Measurements from ENCODE around the gene FPR3. TPM values are rescaled to one million over a fixed set of nuclear protein-coding genes. Genes with fewer than 3 reads are reported as not detected.

The FPR3 gene
- polyA plus RNA-seq, 1 of the 3 experiments (the other 2 are of a cell fraction): 0.02 TPM

DNA sequence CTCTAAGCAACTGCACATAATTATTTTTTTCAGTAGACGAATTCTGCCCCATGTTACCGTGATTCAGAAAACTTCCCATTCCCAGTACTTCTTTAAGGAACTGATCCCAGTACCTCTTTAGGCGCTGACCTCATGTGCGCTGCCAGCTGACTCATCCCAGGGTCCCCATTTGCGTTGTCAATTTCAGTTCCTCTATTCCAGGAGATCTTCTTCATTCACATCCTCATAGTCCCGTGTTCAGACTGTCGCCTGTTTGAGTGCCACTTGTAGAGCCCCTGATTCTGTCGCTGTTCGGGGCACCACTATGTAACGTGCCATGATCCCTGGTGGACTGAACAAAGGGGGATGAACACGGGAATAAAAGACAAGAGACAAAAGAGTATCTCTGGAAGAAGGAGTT lies 16.4 kb downstream of the FPR3 start (continued):
- TF ChIP-seq, protein P1, sequence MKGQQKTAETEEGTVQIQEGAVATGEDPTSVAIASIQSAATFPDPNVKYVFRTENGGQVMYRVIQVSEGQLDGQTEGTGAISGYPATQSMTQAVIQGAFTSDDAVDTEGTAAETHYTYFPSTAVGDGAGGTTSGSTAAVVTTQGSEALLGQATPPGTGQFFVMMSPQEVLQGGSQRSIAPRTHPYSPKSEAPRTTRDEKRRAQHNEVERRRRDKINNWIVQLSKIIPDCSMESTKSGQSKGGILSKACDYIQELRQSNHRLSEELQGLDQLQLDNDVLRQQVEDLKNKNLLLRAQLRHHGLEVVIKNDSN (IDR thresholded peaks at IDR 0.05; ENCODE audit: borderline replicate concordance, low read depth): no peak
- TF ChIP-seq NFIC (IDR thresholded peaks at IDR 0.05; ENCODE audit: borderline replicate concordance) (no peak), RCOR1 (IDR thresholded peaks at IDR 0.05; ENCODE audit: low read length) (no peak), SMC3 (IDR thresholded peaks at IDR 0.05; ENCODE audit: low read depth, low read length) (no peak), RAD21 (IDR thresholded peaks at IDR 0.05; ENCODE audit: low read length) (no peak)
- TF ChIP-seq, protein P2, sequence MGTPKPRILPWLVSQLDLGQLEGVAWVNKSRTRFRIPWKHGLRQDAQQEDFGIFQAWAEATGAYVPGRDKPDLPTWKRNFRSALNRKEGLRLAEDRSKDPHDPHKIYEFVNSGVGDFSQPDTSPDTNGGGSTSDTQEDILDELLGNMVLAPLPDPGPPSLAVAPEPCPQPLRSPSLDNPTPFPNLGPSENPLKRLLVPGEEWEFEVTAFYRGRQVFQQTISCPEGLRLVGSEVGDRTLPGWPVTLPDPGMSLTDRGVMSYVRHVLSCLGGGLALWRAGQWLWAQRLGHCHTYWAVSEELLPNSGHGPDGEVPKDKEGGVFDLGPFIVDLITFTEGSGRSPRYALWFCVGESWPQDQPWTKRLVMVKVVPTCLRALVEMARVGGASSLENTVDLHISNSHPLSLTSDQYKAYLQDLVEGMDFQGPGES (IDR thresholded peaks at IDR 0.05; ENCODE audit: low read depth, low read length): no peak
- TF ChIP-seq, protein P3, sequence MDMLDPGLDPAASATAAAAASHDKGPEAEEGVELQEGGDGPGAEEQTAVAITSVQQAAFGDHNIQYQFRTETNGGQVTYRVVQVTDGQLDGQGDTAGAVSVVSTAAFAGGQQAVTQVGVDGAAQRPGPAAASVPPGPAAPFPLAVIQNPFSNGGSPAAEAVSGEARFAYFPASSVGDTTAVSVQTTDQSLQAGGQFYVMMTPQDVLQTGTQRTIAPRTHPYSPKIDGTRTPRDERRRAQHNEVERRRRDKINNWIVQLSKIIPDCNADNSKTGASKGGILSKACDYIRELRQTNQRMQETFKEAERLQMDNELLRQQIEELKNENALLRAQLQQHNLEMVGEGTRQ (IDR thresholded peaks at IDR 0.05; ENCODE audit: borderline replicate concordance, low read depth, low read length): no peak

DNA sequence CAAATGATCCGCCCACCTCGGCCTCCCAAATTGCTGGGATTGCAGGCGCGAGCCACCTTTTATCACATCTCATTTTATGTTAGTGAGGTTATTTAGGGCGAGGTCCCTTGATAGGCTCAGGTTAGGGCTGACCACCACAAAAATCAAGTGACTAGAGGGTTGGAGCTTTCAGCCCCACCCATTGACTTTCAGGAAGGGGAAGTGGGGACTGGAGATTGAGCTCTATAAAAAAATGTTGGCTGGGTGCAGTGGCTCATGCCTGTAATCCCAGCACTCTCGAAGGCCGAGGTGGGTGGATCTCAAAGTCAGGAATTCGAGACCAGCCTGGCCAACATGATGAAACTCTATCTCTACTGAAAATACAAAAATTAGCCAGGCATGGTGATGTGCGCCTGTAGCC lies 20.1 kb downstream of the FPR3 start:
- no peak overlapping the region for H3K27ac ChIP-seq (ENCODE audit: low read depth in 2 of 2, low read length in 1 of 2)
- H3K4me3 ChIP-seq (ENCODE audit: low read depth in 2 of 2, low read length in 1 of 2): no peak overlapping the region
- CTCF ChIA-PET: interaction anchor here (1.2 kb wide), 1 partner anchor 38 kb away, joined by 4 read pairs; no protein-coding TSS in a partner anchor
- no peak overlapping the region for H2AFZ ChIP-seq (ENCODE audit: low read depth)
- no peaks in the 10 kb centered on the region for H3K36me3 ChIP-seq (replicated peaks in 1 of 2; ENCODE audit: control insufficient read depth in 1 of 2, insufficient read depth in 2 of 2, low read length in 1 of 2)
- WGBS (ENCODE audit: low lambda C conversion rate): 21% methylated on average over 9 of the region's 9 CpGs
- peaks cover 0 to under 1% of the 10 kb centered on the region in 2 experiments; a peak in 1 of 4 replicates for H3K4me1 ChIP-seq (ENCODE audit: control insufficient read depth in 1 of 2, insufficient read depth in 2 of 2, low read depth in 1 of 2, low read length in 1 of 2)
- no peaks in the 10 kb centered on the region for H3F3A ChIP-seq (replicated peaks; ENCODE audit: insufficient read depth)
- no peaks in the 10 kb centered on the region for H3K9me2 ChIP-seq
- DNase-seq: no peak
- no peaks in the 10 kb centered on the region for H3K79me2 ChIP-seq (ENCODE audit: insufficient read depth)
- no peak for TF ChIP-seq TAF1 (IDR thresholded peaks at IDR 0.05; ENCODE audit: borderline replicate concordance, low read depth, low read length)
- H3K9ac ChIP-seq: no peak overlapping the region
- POLR2A ChIA-PET: no interaction called here
- no peaks in the 10 kb centered on the region for H4K20me1 ChIP-seq (ENCODE audit: insufficient read depth)
- no peak overlapping the region for H3K4me2 ChIP-seq
- no peaks in the 10 kb centered on the region; the same call in 1 of the 2 replicates for H3K27me3 ChIP-seq (ENCODE audit: insufficient read depth)
- H3K9me3 ChIP-seq: no peaks in the 10 kb centered on the region

DNA sequence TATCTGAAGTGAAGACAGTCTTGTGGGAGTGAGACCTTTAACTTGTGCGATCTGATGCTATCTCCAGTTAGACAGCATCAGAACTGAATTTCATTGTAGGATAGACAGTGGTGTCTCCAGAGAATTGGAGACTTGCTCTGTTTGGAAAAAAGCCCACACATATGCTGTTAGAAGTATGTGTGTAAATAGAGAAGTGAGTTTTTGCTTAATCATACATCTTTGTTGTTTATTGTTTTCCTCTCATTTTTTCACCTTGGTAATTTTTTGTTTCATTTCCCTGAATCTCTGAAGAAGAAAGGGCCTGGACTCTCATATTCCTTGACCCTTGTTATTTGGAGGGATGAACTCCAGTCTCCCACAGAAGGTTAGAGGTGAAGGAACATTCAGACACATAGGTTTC lies 21.8 kb downstream of the FPR3 start:
- Histone ChIP-seq H3K4me1 (ENCODE audit: control insufficient read depth in 1 of 2, insufficient read depth in 2 of 2, low read depth in 1 of 2, low read length in 1 of 2) (no peaks in the 10 kb centered on the region), H3K79me2 (ENCODE audit: insufficient read depth) (no peaks in the 10 kb centered on the region), H3K4me2 (no peak overlapping the region), H3F3A (replicated peaks; ENCODE audit: insufficient read depth) (no peaks in the 10 kb centered on the region), H3K9me3 (no peaks in the 10 kb centered on the region), H3K27ac (ENCODE audit: low read depth in 2 of 2, low read length in 1 of 2) (no peak overlapping the region), H3K4me3 (ENCODE audit: low read depth in 2 of 2, low read length in 1 of 2) (no peak overlapping the region), H3K9me2 (no peaks in the 10 kb centered on the region), H2AFZ (ENCODE audit: low read depth) (no peak overlapping the region), H3K9ac (no peak overlapping the region), H4K20me1 (ENCODE audit: insufficient read depth) (no peaks in the 10 kb centered on the region), H3K36me3 (replicated peaks in 1 of 2; ENCODE audit: control insufficient read depth in 1 of 2, insufficient read depth in 2 of 2, low read length in 1 of 2) (no peaks in the 10 kb centered on the region), H3K27me3 (ENCODE audit: insufficient read depth) (no peaks in the 10 kb centered on the region; the same call in 1 of the 2 replicates)
- ChIA-PET CTCF (interaction anchor here (1.1 kb wide), 1 partner anchor 8 kb away, joined by 5 read pairs; no protein-coding TSS in a partner anchor), POLR2A (no interaction called here)
- TF ChIP-seq GABPA (IDR thresholded peaks at IDR 0.05; ENCODE audit: low read depth): no peak
- TF ChIP-seq, protein P4, sequence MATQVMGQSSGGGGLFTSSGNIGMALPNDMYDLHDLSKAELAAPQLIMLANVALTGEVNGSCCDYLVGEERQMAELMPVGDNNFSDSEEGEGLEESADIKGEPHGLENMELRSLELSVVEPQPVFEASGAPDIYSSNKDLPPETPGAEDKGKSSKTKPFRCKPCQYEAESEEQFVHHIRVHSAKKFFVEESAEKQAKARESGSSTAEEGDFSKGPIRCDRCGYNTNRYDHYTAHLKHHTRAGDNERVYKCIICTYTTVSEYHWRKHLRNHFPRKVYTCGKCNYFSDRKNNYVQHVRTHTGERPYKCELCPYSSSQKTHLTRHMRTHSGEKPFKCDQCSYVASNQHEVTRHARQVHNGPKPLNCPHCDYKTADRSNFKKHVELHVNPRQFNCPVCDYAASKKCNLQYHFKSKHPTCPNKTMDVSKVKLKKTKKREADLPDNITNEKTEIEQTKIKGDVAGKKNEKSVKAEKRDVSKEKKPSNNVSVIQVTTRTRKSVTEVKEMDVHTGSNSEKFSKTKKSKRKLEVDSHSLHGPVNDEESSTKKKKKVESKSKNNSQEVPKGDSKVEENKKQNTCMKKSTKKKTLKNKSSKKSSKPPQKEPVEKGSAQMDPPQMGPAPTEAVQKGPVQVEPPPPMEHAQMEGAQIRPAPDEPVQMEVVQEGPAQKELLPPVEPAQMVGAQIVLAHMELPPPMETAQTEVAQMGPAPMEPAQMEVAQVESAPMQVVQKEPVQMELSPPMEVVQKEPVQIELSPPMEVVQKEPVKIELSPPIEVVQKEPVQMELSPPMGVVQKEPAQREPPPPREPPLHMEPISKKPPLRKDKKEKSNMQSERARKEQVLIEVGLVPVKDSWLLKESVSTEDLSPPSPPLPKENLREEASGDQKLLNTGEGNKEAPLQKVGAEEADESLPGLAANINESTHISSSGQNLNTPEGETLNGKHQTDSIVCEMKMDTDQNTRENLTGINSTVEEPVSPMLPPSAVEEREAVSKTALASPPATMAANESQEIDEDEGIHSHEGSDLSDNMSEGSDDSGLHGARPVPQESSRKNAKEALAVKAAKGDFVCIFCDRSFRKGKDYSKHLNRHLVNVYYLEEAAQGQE (IDR thresholded peaks at IDR 0.05; ENCODE audit: low read depth, low read length): no peak
- TF ChIP-seq CHD2 (IDR thresholded peaks at IDR 0.05; ENCODE audit: low read length, partially characterized antibody): no peak
- no peak for TF ChIP-seq TCF12 (IDR thresholded peaks at IDR 0.05)
- TF ChIP-seq MXI1 (IDR thresholded peaks at IDR 0.05; ENCODE audit: low read depth, low read length): no peak
- TF ChIP-seq SIN3A (IDR thresholded peaks at IDR 0.05; ENCODE audit: borderline replicate concordance, low read depth, low read length): no peak
- no peak for DNase-seq
- WGBS (ENCODE audit: low lambda C conversion rate): 10% methylated on average over 1 of the region's 1 CpG

All from SK-N-SH (cell line).